Measurements from ENCODE around the gene AFAP1L1.

The AFAP1L1 gene

DNA sequence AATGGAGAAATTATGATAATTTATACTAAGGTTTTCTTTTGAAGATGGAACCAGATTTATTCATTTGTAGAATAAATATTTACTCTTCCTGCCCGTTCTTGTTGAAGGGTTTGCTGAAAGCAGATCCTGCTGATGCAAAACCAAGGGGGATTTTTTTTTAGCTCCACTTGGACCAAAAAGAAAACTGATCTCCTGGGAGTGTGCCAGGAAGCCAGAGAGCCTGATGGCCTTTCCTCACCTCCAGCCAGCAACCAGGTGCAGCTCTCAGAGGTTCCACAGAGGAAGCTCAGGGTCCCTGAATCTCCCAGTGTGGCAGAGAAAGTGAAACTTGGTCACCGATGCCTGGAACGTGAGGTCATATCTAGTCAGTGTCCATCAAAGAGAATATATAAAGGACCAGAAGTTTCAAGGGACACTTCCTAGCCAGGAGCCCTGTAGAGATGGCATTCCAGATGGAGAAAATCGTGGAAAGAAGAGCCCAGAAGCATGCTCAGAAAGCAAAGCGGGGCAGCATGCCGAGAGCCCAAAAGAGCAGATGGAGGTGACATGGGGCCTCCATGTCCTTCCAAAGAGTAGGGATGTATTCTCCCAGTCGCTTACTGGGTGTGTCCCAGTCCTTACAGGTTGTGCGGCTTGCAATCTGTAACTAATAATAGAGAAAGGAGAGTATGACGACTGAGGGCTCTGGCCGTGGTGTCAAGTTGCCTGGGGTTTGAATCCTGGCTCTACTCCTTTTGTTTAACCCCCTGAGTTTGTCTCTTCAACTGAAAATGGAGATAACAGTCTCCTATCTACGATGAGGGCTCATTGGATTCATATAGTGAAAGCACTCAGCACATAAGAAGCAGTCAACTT lies 12.2 kb downstream of the AFAP1L1 start:
- H3K4me3 ChIP-seq (ENCODE audit: low read depth, low read length): no peak overlapping the region
- TF ChIP-seq, protein P1, sequence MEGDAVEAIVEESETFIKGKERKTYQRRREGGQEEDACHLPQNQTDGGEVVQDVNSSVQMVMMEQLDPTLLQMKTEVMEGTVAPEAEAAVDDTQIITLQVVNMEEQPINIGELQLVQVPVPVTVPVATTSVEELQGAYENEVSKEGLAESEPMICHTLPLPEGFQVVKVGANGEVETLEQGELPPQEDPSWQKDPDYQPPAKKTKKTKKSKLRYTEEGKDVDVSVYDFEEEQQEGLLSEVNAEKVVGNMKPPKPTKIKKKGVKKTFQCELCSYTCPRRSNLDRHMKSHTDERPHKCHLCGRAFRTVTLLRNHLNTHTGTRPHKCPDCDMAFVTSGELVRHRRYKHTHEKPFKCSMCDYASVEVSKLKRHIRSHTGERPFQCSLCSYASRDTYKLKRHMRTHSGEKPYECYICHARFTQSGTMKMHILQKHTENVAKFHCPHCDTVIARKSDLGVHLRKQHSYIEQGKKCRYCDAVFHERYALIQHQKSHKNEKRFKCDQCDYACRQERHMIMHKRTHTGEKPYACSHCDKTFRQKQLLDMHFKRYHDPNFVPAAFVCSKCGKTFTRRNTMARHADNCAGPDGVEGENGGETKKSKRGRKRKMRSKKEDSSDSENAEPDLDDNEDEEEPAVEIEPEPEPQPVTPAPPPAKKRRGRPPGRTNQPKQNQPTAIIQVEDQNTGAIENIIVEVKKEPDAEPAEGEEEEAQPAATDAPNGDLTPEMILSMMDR (IDR thresholded peaks at IDR 0.05; ENCODE audit: borderline replicate concordance, insufficient read depth, low read depth, low read length): no peak

DNA sequence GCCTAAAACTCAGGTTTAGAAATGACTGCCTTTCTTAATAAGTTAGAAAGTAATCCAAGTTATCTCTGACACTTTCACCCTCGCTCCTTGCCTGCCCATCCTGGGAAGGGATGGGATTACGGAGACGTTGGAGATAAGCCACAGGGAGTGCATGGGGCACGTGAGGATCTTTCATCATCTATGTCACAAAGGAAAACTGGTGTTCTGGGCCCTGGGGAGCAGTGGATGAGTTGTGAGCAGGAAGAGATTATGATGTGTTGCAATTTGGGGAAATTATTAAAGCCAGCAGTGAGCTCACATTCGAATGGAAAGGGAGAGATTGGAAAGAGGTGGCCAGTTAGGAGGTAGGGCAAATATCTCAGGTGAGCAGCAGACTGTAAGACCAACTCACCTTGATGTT lies 12.8 kb downstream of the AFAP1L1 start:
- no peak overlapping the region for H3K4me3 ChIP-seq (ENCODE audit: low read depth, low read length)

DNA sequence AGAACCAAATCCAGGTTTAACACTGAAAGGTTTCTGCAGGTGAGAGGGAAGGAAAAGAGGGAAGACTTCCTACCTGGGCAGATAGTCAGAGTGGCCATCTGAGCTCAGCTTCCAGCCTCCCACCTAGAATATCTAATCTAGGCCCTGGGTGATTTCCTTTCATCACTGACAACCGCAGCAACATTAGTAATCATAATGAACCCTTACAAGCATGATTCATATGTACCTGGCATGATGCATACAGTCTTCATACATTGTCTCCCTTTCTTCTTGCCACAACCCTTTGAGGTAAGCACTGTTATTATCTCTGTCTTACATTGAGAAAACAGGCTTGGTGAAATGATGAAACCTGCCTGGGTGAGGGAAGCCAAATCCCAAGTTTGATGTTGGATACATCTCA lies 13.5 kb downstream of the AFAP1L1 start:
- TF ChIP-seq, protein P1 (IDR thresholded peaks at IDR 0.05; ENCODE audit: borderline replicate concordance, insufficient read depth, low read depth, low read length): no peak
- H3K4me3 ChIP-seq (ENCODE audit: low read depth, low read length): no peak overlapping the region

More for the DNA sequence above, 12.8 kb downstream of the AFAP1L1 start:
- TF ChIP-seq, protein P1 (IDR thresholded peaks at IDR 0.05; ENCODE audit: borderline replicate concordance, insufficient read depth, low read depth, low read length): no peak

DNA sequence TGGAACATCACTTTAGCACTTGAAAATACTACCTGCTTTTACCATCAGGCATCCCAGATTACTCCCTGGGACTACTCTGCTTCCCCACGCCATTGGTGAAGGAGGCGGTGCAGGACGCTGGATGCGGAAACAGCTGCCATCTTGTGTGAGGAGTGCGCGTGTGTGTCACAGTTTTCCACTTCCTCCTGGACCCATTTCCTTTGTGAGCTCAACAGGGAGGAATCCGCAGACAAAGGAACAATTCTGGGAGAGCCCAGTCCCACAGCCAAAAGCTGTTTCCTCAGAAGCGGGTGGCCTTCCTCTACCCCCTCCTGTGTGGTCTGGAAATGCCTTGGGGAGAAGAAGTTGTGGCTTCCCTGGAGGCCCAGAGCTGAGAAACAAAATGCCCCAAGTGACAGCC lies 16.8 kb downstream of the AFAP1L1 start:
- TF ChIP-seq, protein P1 (IDR thresholded peaks at IDR 0.05; ENCODE audit: borderline replicate concordance, insufficient read depth, low read depth, low read length): no peak
- no peak overlapping the region for H3K4me3 ChIP-seq (ENCODE audit: low read depth, low read length)

DNA sequence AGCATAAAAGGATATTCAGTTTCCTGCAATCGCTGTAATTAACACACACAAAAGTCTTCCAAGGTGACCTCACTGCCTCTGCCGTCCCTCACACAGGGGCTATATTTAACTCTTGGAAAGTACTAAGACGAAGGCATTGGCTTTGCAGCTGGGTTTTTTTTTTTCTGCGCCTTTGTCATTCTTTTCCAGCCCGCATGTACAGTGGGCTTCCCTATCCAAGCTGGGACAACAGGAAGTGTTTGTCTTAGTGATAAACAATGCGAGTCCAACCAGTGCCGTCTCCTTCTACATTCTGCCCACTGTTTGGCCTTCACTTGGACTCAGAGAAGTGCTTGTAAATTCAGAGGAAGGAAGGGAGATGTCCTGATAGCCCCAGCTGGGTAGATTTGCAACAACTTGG lies 17.6 kb downstream of the AFAP1L1 start:
- no peak overlapping the region for H3K4me3 ChIP-seq (ENCODE audit: low read depth, low read length)
- TF ChIP-seq, protein P1 (IDR thresholded peaks at IDR 0.05; ENCODE audit: borderline replicate concordance, insufficient read depth, low read depth, low read length): no peak

DNA sequence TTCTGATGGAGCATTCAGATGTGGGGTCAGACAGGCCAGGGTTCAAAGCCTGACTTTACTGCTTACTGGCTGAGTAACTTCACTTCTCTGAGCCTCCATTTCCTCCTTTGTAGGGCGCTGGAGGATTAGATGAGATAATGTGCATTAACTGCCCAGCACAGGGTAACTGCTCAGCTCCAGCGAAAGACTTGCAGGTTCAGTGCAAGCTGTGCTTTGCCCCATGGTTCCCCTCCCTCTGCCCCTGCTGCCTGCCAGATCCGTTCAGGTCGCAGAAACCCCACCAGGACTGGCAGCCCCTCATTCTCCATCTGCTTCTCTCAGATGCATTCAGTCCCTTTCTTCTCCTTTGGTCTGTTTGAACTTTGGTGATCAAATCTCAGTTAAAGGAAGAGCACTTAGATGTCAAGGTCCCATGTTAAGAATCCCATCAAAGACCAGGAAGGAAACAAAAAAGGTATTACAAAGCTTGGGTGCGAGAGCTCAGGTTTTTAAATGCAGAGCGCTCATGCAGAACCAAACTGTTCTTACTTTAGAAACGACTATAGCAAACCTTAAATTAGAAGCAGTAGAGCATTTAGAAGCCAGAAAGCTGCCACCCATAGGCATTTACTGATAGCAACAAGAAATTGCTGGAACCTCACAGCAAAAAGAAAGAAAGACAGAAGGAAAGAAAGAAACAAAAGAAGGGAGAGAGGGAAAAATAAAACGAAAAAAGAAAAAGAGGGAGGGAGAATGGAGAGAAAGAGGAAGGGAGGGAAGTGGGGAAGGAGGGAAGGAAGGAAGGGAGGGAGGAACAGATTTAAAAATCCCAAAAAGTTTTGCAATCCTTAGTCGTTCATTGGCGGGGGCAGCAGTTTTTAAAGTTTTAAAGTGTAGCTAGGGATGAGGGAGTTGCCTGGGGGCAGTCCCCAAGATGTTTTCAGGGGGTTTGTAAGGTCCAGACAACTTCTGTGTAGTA lies 23.5 kb downstream of the AFAP1L1 start:
- TF ChIP-seq, protein P1 (IDR thresholded peaks at IDR 0.05; ENCODE audit: borderline replicate concordance, insufficient read depth, low read depth, low read length): no peak
- H3K4me3 ChIP-seq (ENCODE audit: low read depth, low read length): no peak overlapping the region
